ENCODE data around the gene ZKSCAN8.

Gene ZKSCAN8

DNA sequence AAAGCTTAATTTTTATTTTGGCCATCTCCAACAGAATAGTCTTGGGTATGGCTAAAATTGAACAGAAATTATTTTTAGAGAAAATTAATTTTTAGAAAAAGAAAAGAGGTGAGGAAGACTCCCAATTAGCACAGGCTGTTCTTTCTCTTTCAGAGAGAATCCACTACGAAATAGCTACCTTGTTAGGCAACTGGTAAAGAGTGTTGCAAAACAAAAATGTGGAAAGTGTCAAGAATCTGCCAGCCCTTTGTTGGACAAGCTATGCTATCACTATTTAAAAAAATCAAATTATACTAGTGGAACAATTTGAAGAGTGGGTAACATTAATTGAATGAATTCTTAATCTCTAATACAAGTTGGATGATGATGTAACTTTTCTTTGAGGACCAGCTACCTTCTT lies 64.2 kb downstream of the ZKSCAN8 start:
- in situ Hi-C loops (cut with HindIII; ENCODE audit: low sequenced_read_pairs) = no loop called here

DNA sequence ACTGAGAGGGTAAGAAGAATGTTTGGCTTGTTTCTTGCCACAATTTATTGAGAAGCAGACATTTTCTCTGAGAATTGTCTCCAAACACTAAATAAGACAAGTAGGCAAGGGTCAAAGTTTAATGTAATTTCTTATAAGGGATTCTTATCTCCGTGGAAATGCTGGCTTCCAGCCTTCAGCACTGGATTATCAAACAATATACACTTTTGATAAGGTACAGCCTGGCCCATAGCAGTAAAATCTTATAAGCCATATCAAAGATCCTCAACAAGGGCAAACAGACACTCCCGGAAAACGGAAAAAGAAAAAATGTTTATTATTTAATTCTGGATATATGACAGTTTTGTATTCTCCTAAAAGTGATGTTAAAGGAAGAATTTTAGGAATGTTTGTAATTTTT lies 64.8 kb downstream of the ZKSCAN8 start:
- in situ Hi-C loops (cut with HindIII; ENCODE audit: low sequenced_read_pairs) = no loop called here

DNA sequence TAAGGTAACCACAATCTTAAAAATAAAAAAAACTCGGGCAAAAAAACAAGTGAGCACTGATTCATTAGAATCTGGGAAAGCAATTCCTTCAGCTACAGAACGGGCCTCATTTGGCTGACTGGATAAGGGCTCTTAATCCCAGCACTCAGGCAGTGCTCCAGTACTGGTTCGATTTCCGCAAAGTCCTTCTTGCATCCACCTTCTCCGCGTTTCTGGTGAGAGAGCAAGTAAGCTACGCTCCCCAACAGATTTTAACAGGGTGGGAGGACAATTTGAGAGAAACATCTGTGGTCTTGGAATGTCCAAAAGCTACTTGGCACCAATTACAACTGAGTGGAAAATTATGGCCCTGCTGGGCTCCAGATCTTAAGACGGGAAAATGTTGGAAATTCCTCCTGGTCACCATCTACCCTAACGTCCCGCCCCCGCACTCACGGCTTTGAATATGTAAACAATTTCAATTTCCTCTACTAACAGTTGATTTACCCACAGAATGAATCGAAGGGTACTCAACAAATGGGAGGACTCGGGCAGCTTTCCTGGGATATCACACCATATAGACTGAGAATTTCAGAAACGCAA lies 65.3 kb downstream of the ZKSCAN8 start:
- in situ Hi-C loops (cut with HindIII; ENCODE audit: low sequenced_read_pairs) = no loop called here

DNA sequence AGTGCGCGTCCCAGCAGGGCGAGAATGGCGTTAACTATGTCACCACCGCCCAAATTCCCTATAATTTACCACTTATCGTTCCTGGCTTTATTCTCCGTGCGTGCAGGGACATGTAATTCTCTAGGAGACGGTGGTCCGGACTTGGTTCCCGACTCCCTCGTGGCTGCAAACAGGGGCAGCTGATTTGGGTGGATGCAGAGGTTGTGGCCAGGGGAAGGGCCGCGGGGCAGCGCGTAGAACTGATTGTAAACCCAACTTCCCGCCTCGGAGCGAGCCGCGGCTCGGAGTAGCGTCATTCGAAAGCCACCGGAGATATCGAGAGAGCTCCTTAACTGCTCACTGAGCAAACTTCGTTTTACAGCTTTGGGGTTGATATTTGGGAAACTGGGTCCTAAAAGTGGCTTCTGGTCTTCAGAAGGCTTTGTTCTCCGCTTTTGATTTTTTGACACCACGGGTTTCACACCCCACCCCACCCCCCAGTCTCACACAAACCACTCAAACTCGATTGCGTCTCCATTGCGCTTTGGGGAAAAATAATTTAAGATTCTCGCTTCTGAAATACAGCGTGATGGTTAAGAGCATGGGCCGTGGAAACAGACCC lies 65.9 kb downstream of the ZKSCAN8 start:
- in situ Hi-C loops (cut with HindIII; ENCODE audit: low sequenced_read_pairs) = no loop called here

DNA sequence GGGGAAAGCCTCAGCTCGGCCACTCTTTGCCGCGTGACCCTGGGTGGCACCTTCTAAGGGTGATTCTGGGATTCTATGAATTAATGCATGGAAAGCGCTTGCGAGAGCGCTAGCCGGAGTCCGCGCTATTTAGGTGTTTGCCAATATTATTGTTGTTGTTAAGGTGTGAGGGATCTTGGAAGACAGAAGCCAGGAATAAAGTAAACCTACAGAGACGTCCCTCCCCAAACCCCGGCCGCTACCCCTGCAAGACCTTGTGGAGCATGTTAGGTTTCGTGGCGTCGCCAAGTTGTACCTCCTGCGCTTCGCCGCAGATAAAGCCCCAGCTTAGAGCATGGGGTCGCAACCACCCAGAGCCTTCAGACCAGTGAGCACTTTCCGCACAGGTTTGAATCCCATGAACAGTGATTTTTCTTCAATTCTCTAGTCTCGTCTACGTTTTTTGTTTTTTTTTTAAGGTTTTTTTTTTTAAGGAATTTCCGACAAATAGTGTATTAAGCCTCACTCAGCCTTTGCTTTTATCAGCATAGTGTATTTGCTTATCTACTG lies 66.5 kb downstream of the ZKSCAN8 start:
- in situ Hi-C loops (cut with HindIII; ENCODE audit: low sequenced_read_pairs) = no loop called here
